Activated T-cell treated with anti-CD3 and anti-CD28 coated beads, Interleukin-2, amount 50 U/mL, for 72 hours (primary cell): ENCODE results near the gene LYSMD2. TPM values are rescaled to one million over a fixed set of nuclear protein-coding genes. Genes with fewer than 3 reads are reported as not detected.

ENCODE experiments used
- ATAC-seq, 2 donors: fragments of 150-1000 bp; cut with Tn5 transposase; replicated peaks in 1 of 2; 2 replicates each; pipeline ENCODE4 v1.10.0; 2021; ENCODE audit warnings: moderate library complexity in 2 of 2, mild to moderate bottlenecking in 1 of 2
- DNase-seq, 2 donors: peaks; one replicate each; pipeline ENCODE4 v3.0.0; 2021 to 2022; ENCODE audit warnings: mixed read lengths in 1 of 2
- H3K27ac Mint-ChIP-seq: one replicate; pipeline ENCODE4 v1.8.0; 2022; ENCODE audit warnings: mild to moderate bottlenecking, moderate library complexity, mixed read lengths
- H3K27me3 Mint-ChIP-seq: one replicate; pipeline ENCODE4 v1.8.0; 2022; ENCODE audit warnings: low read depth, mixed read lengths
- H3K36me3 Mint-ChIP-seq, 2 donors: one replicate each; pipeline ENCODE4 v1.8.0; 2022; ENCODE audit warnings: mixed read lengths in 2 of 2, mild to moderate bottlenecking in 1 of 2; ENCODE audit not compliant: insufficient read depth in 2 of 2
- H3K4me1 Mint-ChIP-seq: one replicate; pipeline ENCODE4 v1.8.0; 2022; ENCODE audit warnings: low read depth, mixed read lengths
- H3K4me3 Mint-ChIP-seq, 2 donors: one replicate each; pipeline ENCODE4 v1.8.0; 2022; ENCODE audit warnings: mild to moderate bottlenecking in 2 of 2, mixed read lengths in 2 of 2, moderate library complexity in 2 of 2
- H3K9me3 Mint-ChIP-seq, 2 donors: one replicate each; pipeline ENCODE4 v1.8.0; 2022; ENCODE audit warnings: mixed read lengths in 2 of 2
- total RNA-seq, 2 donors: library from RNA; stranded (reverse); gene quantifications; one replicate each; pipeline ENCODE4 v1.2.3, GENCODE V29; 2022

The LYSMD2 gene
- total RNA-seq, 2 donors from 2014 or later: 22.8 to 23.1 TPM

DNA sequence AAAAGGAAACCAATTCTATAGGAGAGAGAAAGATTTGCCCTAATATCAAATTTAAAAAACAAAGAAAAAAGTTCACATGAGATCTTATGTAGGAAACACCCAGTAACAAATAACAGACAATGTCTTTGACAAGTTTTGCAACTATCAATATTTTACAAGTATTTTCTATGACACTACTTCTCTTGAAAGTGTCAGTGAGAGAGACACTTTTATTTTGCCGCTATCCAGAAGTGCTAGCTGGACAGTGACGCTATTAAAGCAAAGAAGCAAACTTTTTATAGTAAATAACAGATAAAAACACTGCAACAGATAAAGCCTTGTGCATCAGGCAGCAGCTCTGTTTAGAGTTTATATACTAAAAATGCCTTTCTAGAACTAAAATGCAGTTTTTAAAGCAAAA, 13.3 kb downstream of the LYSMD2 start:
- H3K9me3 Mint-ChIP-seq: no peaks in the 10 kb centered on the region
- peak overlapping the region; percentile 88 for H3K27ac Mint-ChIP-seq
- ATAC-seq (no peak), DNase-seq (no peak)
- H3K27me3 Mint-ChIP-seq: no peaks in the 10 kb centered on the region
- H3K36me3 Mint-ChIP-seq: peaks cover 0 to 4% of the 10 kb centered on the region in 2 donors
- peaks cover 50% of the 10 kb centered on the region for H3K4me1 Mint-ChIP-seq
- H3K4me3 Mint-ChIP-seq: peak overlapping the region in 1 of 2 donors; percentile 37

- Mint-ChIP-seq H3K27ac (no peak overlapping the region), H3K36me3 (peaks cover 0 to 4% of the 10 kb centered on the region in 2 donors), H3K4me1 (peaks cover 34% of the 10 kb centered on the region), H3K27me3 (no peaks in the 10 kb centered on the region), H3K4me3 (no peak overlapping the region), H3K9me3 (no peaks in the 10 kb centered on the region)
- DNase-seq: no peak
- peak in 1 of 2 donors; percentile 33 for ATAC-seq
These were observed 16.1 kb downstream of the LYSMD2 start for GRCh38 chr15:51721199-51721960.

- Mint-ChIP-seq H3K4me3 (no peak overlapping the region), H3K27me3 (no peaks in the 10 kb centered on the region), H3K9me3 (no peaks in the 10 kb centered on the region), H3K27ac (no peak overlapping the region), H3K4me1 (peaks cover 27% of the 10 kb centered on the region), H3K36me3 (peaks cover 0 to 4% of the 10 kb centered on the region in 2 donors)
- DNase-seq: no peak
- no peak for ATAC-seq
These were observed 17.1 kb downstream of the LYSMD2 start for GRCh38 chr15:51720201-51720995.

DNA sequence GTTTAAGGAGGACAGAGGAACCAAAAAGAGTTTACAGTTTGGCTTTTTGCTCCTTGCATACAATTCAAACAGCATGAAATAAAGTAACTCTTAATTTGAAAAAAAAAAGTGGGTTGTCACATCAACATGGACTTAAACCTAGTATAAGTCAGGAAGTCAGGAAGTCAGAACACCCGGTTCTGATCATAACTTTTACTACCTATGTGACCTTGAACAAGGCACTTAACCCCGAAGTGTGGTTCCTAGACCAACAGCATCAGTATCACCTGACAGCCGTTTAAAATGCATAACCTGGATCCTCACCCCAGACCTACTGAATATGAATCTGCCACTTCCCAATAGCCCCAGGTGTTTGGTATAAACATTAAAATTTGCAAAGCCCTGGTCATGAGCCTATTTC, 18.7 kb downstream of the LYSMD2 start:
- no peaks in the 10 kb centered on the region for H3K27me3 Mint-ChIP-seq
- H3K36me3 Mint-ChIP-seq: peaks cover 0 to 2% of the 10 kb centered on the region in 2 donors
- H3K27ac Mint-ChIP-seq: no peak overlapping the region
- H3K4me3 Mint-ChIP-seq: no peak overlapping the region
- H3K9me3 Mint-ChIP-seq: no peaks in the 10 kb centered on the region
- no peak for ATAC-seq
- peaks cover 15% of the 10 kb centered on the region for H3K4me1 Mint-ChIP-seq
- no peak for DNase-seq

- no peak for ATAC-seq
- peaks cover 15% of the 10 kb centered on the region for H3K4me1 Mint-ChIP-seq
- H3K27me3 Mint-ChIP-seq: no peaks in the 10 kb centered on the region
- no peak overlapping the region for H3K27ac Mint-ChIP-seq
- H3K9me3 Mint-ChIP-seq: no peaks in the 10 kb centered on the region
- peaks cover 0 to 2% of the 10 kb centered on the region in 2 donors for H3K36me3 Mint-ChIP-seq
- H3K4me3 Mint-ChIP-seq: no peak overlapping the region
- DNase-seq: no peak
These were observed 19.2 kb downstream of the LYSMD2 start for GRCh38 chr15:51718219-51718618.

DNA sequence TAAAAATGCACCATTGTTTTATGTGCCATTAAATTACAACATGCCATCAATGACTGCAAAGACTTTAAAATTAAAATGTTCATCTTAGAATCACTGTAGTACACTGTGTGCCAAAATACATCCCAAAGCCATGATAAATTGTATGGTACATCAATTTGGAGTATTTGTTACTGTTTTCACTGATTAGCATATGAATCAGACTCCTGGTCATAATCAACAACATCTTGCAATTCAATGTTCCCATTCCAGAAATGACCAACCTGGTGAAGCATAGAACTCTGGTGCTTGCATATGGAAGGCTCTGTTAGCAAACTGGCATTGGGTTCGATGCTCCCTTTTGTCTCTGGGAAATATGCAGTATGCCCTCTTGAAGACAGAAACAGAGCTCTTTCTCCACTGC, 22.5 kb downstream of the LYSMD2 start:
- H3K36me3 Mint-ChIP-seq: no peaks in the 10 kb centered on the region
- no peak overlapping the region for H3K4me3 Mint-ChIP-seq
- no peak for ATAC-seq
- no peaks in the 10 kb centered on the region for H3K9me3 Mint-ChIP-seq
- no peaks in the 10 kb centered on the region for H3K4me1 Mint-ChIP-seq
- no peak overlapping the region for H3K27ac Mint-ChIP-seq
- DNase-seq: no peak
- H3K27me3 Mint-ChIP-seq: no peaks in the 10 kb centered on the region

- Mint-ChIP-seq H3K4me3 (no peak overlapping the region), H3K27ac (no peak overlapping the region), H3K9me3 (no peaks in the 10 kb centered on the region), H3K4me1 (no peaks in the 10 kb centered on the region), H3K27me3 (no peaks in the 10 kb centered on the region), H3K36me3 (no peaks in the 10 kb centered on the region)
- no peak for DNase-seq
- ATAC-seq: no peak
These were observed 23.3 kb downstream of the LYSMD2 start for GRCh38 chr15:51714162-51714561.

DNA sequence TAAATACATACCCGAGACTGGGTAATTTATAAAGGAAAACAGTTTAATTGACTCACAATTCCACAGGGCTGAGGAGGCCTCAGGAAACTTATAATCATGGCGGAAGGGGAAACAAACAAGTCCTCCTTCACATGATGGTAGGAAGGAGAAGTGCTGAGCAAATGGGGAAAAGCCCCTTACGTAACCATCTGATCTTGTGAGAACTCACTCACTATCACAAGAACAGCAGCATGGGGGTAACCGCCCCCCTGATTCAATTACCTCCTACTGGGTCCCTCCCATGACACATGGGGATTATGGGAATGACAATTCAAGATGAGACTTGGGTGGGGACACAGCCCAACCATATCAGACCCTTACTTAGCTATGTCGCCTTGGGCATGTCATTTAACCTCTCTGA, 28.4 kb downstream of the LYSMD2 start:
- ATAC-seq: no peak
- H3K4me3 Mint-ChIP-seq: no peak overlapping the region
- no peak for DNase-seq

GRCh38 chr15:51708013-51708412, 29.4 kb downstream of the LYSMD2 start:
- Mint-ChIP-seq H3K27ac (no peak overlapping the region), H3K27me3 (no peaks in the 10 kb centered on the region), H3K9me3 (no peaks in the 10 kb centered on the region)

More for the DNA sequence above, 28.4 kb downstream of the LYSMD2 start:
- Mint-ChIP-seq H3K27ac (no peak overlapping the region), H3K36me3 (no peaks in the 10 kb centered on the region), H3K4me1 (no peaks in the 10 kb centered on the region), H3K9me3 (no peaks in the 10 kb centered on the region), H3K27me3 (no peaks in the 10 kb centered on the region)

DNA sequence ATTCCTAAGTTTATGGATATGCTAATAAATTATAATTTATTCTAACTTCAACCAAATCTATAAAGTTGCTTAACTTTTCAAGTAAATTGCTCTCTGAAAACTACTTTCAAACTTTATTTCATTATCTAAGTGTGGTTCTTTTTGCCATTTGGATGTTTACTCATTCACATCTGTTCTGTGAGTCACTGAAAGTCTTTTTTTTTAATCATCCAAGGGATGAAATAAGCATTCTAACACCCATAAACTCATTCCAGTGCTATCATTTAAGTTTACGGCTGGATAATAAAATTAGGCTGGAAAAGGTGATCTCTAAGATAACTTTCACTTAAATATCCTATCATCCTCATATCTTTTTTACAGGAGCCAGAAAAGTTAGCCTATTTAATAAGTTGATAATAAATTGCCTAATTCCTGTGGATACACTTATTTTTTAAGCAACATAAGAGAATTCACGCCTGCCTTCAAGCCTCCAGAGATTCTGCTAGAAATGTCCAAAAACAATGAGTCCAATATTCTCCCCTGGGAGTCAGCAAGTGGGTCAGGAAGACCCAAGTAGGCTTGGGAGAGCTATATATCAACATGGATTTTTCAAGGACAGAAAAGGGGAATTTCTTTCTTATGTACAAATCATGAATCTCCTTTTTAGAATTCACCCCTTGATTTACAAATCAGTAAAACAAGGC, 30.4 kb downstream of the LYSMD2 start:
- ATAC-seq: no peak
- H3K4me3 Mint-ChIP-seq: no peak overlapping the region

More at GRCh38 chr15:51708013-51708412, 29.4 kb downstream of the LYSMD2 start:
- no peak for ATAC-seq
- Mint-ChIP-seq H3K4me1 (no peaks in the 10 kb centered on the region), H3K36me3 (no peaks in the 10 kb centered on the region), H3K4me3 (no peak overlapping the region)
- DNase-seq: no peak

GRCh38 chr15:51706291-51706690, 31.2 kb downstream of the LYSMD2 start:
- H3K9me3 Mint-ChIP-seq: no peaks in the 10 kb centered on the region

More for the DNA sequence above, 30.4 kb downstream of the LYSMD2 start:
- DNase-seq: no peak
- H3K4me1 Mint-ChIP-seq: no peaks in the 10 kb centered on the region
- H3K9me3 Mint-ChIP-seq: no peaks in the 10 kb centered on the region
- H3K36me3 Mint-ChIP-seq: no peaks in the 10 kb centered on the region
- H3K27ac Mint-ChIP-seq: no peak overlapping the region
- no peaks in the 10 kb centered on the region for H3K27me3 Mint-ChIP-seq

DNA sequence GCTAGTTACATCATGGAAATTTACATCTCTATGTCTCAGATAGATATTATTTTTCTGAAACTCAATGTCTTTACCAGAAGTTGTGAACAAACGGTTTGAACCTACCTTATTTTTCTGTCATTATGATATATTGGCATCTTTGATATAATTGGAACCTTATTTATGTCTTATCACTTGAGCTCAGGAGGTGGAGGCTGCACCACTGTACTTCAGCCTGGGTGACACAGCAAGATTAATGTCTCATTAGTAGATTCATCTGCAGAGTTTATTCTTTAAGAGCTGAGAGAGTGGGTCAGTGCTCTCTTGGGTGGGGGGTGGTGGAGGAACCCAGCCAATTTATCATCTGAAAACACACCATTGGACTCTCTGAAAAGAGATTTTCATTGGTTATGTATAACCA, 34.7 kb downstream of the LYSMD2 start:
- Mint-ChIP-seq H3K4me3 (no peak overlapping the region), H3K4me1 (no peaks in the 10 kb centered on the region), H3K27ac (no peak overlapping the region), H3K27me3 (peaks cover 23% of the 10 kb centered on the region), H3K36me3 (no peaks in the 10 kb centered on the region), H3K9me3 (no peaks in the 10 kb centered on the region)
- DNase-seq (no peak), ATAC-seq (no peak)

More at GRCh38 chr15:51706291-51706690, 31.2 kb downstream of the LYSMD2 start:
- Mint-ChIP-seq H3K36me3 (no peaks in the 10 kb centered on the region), H3K27me3 (no peaks in the 10 kb centered on the region), H3K4me3 (no peak overlapping the region), H3K4me1 (no peaks in the 10 kb centered on the region), H3K27ac (no peak overlapping the region)
- DNase-seq (no peak), ATAC-seq (no peak)

- no peaks in the 10 kb centered on the region for H3K4me1 Mint-ChIP-seq
- H3K27me3 Mint-ChIP-seq: peaks cover 23% of the 10 kb centered on the region
- H3K36me3 Mint-ChIP-seq: no peaks in the 10 kb centered on the region
- ATAC-seq: no peak
- no peaks in the 10 kb centered on the region for H3K9me3 Mint-ChIP-seq
- H3K4me3 Mint-ChIP-seq: no peak overlapping the region
- no peak overlapping the region for H3K27ac Mint-ChIP-seq
- DNase-seq: no peak
These were observed 38.1 kb downstream of the LYSMD2 start for GRCh38 chr15:51699373-51699772.
